HepG2 (cell line): ENCODE data around the gene DPT. TPM values are rescaled to one million over a fixed set of nuclear protein-coding genes. Genes with fewer than 3 reads are reported as not detected.
A peak's percentile ranks its signal among the peaks of the same experiment; 100 is the strongest.

Source experiments
- ATAC-seq: fragments of 200-7000 bp; cut with Tn5 transposase; 3 replicates; pipeline ENCODE4 v1.9.1; 2020; ENCODE audit warnings: mild to moderate bottlenecking, moderate library complexity
- BruUV-seq: library from RNA; stranded (reverse); fragments of 400-500 nt; replicated peaks from 2 replicates; lab custom pipeline; 2021; lab: Mats Ljungman, UMichigan
- CTCF ChIA-PET: fragments of 300-600 bp; formaldehyde crosslinking; extraction: SDS; loops from one replicate; lab custom pipeline; 2021; ENCODE audit warnings: low total read pairs, inconsistent platforms, low intra/inter-chr PET ratio; lab: Yijun Ruan, JAX
- POLR2A ChIA-PET: fragments of 350-600 bp; sonication (Branson Sonifier 250); formaldehyde crosslinking; loops from one replicate; lab custom pipeline; 2020; ENCODE audit warnings: antibody characterized with exemption, inconsistent platforms; lab: Yijun Ruan, JAX
- DNase-seq: peaks from one replicate; pipeline ENCODE4 v3.0.0-alpha.2; 2015; ENCODE audit warnings: low spot score
- FAIRE-seq: peaks from 3 replicates; lab custom pipeline; 2011; peaks lifted over from hg19 to GRCh38; lab: Jason Lieb, UNC
- H2AFZ ChIP-seq: one replicate; pipeline ENCODE4 v1.6.1; 2011; ENCODE audit warnings: low read length, inconsistent platforms
- H3K27ac ChIP-seq: fragments of 300-600 bp; 3 replicates; pipeline ENCODE4 v1.8.0; 2011; ENCODE audit warnings: mixed run types, mild to moderate bottlenecking, mixed read lengths, low read length, inconsistent platforms; ENCODE audit not compliant: insufficient read depth; ENCODE audit errors: extremely low read length
- H3K27me3 ChIP-seq, 2 experiments: fragments of 200-600 bp in 1 of 2; 2 replicates in 1 of 2; 3 replicates in 1 of 2; pipeline versions ENCODE4 v1.6.0 to v1.8.0; 2011; ENCODE audit warnings: low read length in 2 of 2, mild to moderate bottlenecking in 2 of 2, moderate library complexity in 2 of 2, inconsistent platforms in 1 of 2; ENCODE audit not compliant: insufficient read depth in 2 of 2, control insufficient read depth in 1 of 2
- H3K36me3 ChIP-seq, 2 experiments: fragments of 200-600 bp in 1 of 2; replicated peaks in 1 of 2; 2 replicates in 1 of 2; 3 replicates in 1 of 2; pipeline versions ENCODE4 v1.5.1 to v1.8.0; 2011; ENCODE audit warnings: low read length in 2 of 2, inconsistent platforms in 1 of 2; ENCODE audit not compliant: insufficient read depth in 2 of 2, control insufficient read depth in 1 of 2
- H3K4me1 ChIP-seq: 2 replicates; pipeline ENCODE4 v1.5.1; 2012; ENCODE audit warnings: low read length, inconsistent platforms; ENCODE audit not compliant: insufficient read depth
- H3K4me2 ChIP-seq: 2 replicates; pipeline ENCODE4 v1.6.0; 2011; ENCODE audit warnings: low read depth, low read length, inconsistent platforms
- H3K4me3 ChIP-seq, 3 experiments: fragments of 200-600 bp in 1 of 3; sonication (generic), shearing (Covaris generic) in 1 of 3; replicated peaks in 1 of 3; 2 replicates each; pipeline ENCODE4 v1.5.1; 2011 to 2016; ENCODE audit warnings: low read length in 3 of 3, inconsistent platforms in 2 of 3, low read depth in 2 of 3, mild to moderate bottlenecking in 2 of 3, control low read depth in 1 of 3, mixed read lengths in 1 of 3; ENCODE audit not compliant: insufficient read depth in 1 of 3
- H3K79me2 ChIP-seq: one replicate; pipeline ENCODE4 v1.6.1; 2011; ENCODE audit warnings: low read length, inconsistent platforms; ENCODE audit not compliant: insufficient read depth
- H3K9ac ChIP-seq: 2 replicates; pipeline ENCODE4 v1.6.0; 2011; ENCODE audit warnings: mild to moderate bottlenecking, low read depth, low read length, inconsistent platforms; ENCODE audit not compliant: insufficient read depth
- H3K9me3 ChIP-seq: 2 replicates; pipeline ENCODE4 v1.5.1; 2012; ENCODE audit warnings: mild to moderate bottlenecking, low read length
- H4K20me1 ChIP-seq: 2 replicates; pipeline ENCODE4 v1.6.0; 2011; ENCODE audit warnings: inconsistent platforms, mild to moderate bottlenecking, low read length, moderate library complexity; ENCODE audit not compliant: insufficient read depth
- CEBPG ChIP-seq: IDR thresholded peaks from 2 replicates; pipeline ENCODE4 v1.6.1; 2016
- DPF2 ChIP-seq: sonication (generic); formaldehyde crosslinking; IDR thresholded peaks from 2 replicates; pipeline ENCODE4 v1.4.0; 2020; ENCODE audit warnings: mild to moderate bottlenecking, low read depth, missing genetic modification reagents, borderline replicate concordance
- HMGXB3 ChIP-seq: sonication (generic); formaldehyde crosslinking; IDR thresholded peaks from 2 replicates; pipeline ENCODE4 v1.4.0; 2020; ENCODE audit warnings: missing genetic modification reagents, borderline replicate concordance
- MAFK ChIP-seq, 2 experiments: IDR thresholded peaks in 1 of 2; conservative IDR thresholded peaks in 1 of 2; 2 replicates each; pipeline ENCODE4 v1.6.1; 2011; ENCODE audit warnings: improper control_type of control experiment in 2 of 2, low read length in 2 of 2
- RCOR2 ChIP-seq: IDR thresholded peaks from 2 replicates; pipeline ENCODE4 v1.6.1; 2016; ENCODE audit warnings: missing biosample characterization, missing genetic modification reagents
- ZNF263 ChIP-seq: sonication (generic); formaldehyde crosslinking; IDR thresholded peaks from 2 replicates; pipeline ENCODE4 v1.4.0; 2020; ENCODE audit warnings: missing genetic modification reagents
- ZNF512B ChIP-seq: sonication (generic); formaldehyde crosslinking; IDR thresholded peaks from 2 replicates; pipeline ENCODE4 v1.5.1; 2020; ENCODE audit warnings: missing genetic modification reagents, mild to moderate bottlenecking, borderline replicate concordance
- WGBS: methylation state at CpG from one replicate; pipeline ENCODE4 v1.1.6; 2017; ENCODE audit warnings: low lambda C conversion rate; 5-methylcytosine and 5-hydroxymethylcytosine counted together
- in situ Hi-C: cut with HindIII; loops from 2 replicates; pipeline ENCODE4 v1.10.0; 2017; ENCODE audit warnings: low pct_unique_long_range_greater_than_20kb; ENCODE audit not compliant: extremely low pct_ligation_motif_present
- intact Hi-C: fragments of 100-400 bp; cut with micrococcal nuclease; formaldehyde crosslinking; loops from one replicate; pipeline ENCODE4 v1.10.0; 2022; ENCODE audit not compliant: unreplicated experiment
- polyA plus RNA-seq, 8 experiments: library from polyadenylated mRNA; depleted of rRNA in 3 of 8; stranded (reverse) in 7 of 8; unstranded in 1 of 8; fragments of >200 nt; fragmentation: Illumina TruSeq in 4 of 8; extraction: Trizol in 4 of 8; gene quantifications; 2 replicates each; pipeline versions ENCODE4 v1.2.1 to v1.2.3, GENCODE V29; 2011 to 2016; ENCODE audit warnings: low read depth in 4 of 8, missing spikeins in 1 of 8, mixed read lengths in 1 of 8; ENCODE audit not compliant: insufficient read depth in 1 of 8
- total RNA-seq, 5 experiments: library from RNA; depleted of rRNA; stranded (reverse); fragments of >200 nt; fragmentation: Illumina TruSeq; extraction: Trizol; gene quantifications; 2 replicates each; pipeline ENCODE4 v1.2.3, GENCODE V29; 2016; ENCODE audit warnings: low read depth in 1 of 5
- TF ChIP-seq, protein P1 (sequence below): sonication (generic); formaldehyde crosslinking; IDR thresholded peaks from 2 replicates; pipeline ENCODE4 v1.5.0; 2020; ENCODE audit warnings: mild to moderate bottlenecking, missing genetic modification reagents, borderline replicate concordance
- TF ChIP-seq, protein P2 (sequence below): sonication (generic); formaldehyde crosslinking; IDR thresholded peaks from 2 replicates; pipeline ENCODE4 v1.5.0; 2020; ENCODE audit warnings: missing genetic modification reagents

Gene DPT
- total and polyA plus RNA-seq, 2 of the 13 experiments (the other 11 are each of a cell fraction or from before 2014, with no cell fraction given): 0.04 TPM; not detected in 1

GRCh38 chr1:168688644-168689326 is 40.2 kb downstream of the DPT start:
- Histone ChIP-seq H2AFZ (no peak overlapping the region), H3K79me2 (no peaks in the 10 kb centered on the region), H3K27me3 (no peaks in the 10 kb centered on the region), H3K36me3 (no peaks in the 10 kb centered on the region), H3K9me3 (no peaks in the 10 kb centered on the region), H3K27ac (peak overlapping the region; percentile 91), H4K20me1 (no peaks in the 10 kb centered on the region), H3K4me1 (peaks cover 92% of the 10 kb centered on the region), H3K9ac (peak overlapping the region; percentile 60), H3K4me3 (peak overlapping the region in 2 of 3 experiments; percentile 2 to 15; a peak in 1 of 6 replicates), H3K4me2 (peak overlapping the region; percentile 64)
- peak; percentile 48 for ATAC-seq
- peak; percentile 77 for DNase-seq
- POLR2A ChIA-PET: interaction anchor here (0.9 to 3.2 kb wide), 14 partner anchors 21 to 797 kb away, joined by 3 to 29 read pairs (median 4); partner anchors contain the start of genes ATP1B1, BLZF1, NME7 and SLC19A2
- CTCF ChIA-PET: no interaction called here
- FAIRE-seq: peak; percentile 42
- in situ Hi-C loops (no loop called here), intact Hi-C loops (loop anchor here (2.0 to 5.0 kb wide), 2 partner anchors 146 to 419 kb away; partner anchors contain the start of gene ATP1B1)
- BruUV-seq: no TSS peak
- 10% methylated on average over 5 of the region's 5 CpGs for whole genome bisulfite sequencing
- no peak for TF ChIP-seq HMGXB3
- TF ChIP-seq, protein P1, sequence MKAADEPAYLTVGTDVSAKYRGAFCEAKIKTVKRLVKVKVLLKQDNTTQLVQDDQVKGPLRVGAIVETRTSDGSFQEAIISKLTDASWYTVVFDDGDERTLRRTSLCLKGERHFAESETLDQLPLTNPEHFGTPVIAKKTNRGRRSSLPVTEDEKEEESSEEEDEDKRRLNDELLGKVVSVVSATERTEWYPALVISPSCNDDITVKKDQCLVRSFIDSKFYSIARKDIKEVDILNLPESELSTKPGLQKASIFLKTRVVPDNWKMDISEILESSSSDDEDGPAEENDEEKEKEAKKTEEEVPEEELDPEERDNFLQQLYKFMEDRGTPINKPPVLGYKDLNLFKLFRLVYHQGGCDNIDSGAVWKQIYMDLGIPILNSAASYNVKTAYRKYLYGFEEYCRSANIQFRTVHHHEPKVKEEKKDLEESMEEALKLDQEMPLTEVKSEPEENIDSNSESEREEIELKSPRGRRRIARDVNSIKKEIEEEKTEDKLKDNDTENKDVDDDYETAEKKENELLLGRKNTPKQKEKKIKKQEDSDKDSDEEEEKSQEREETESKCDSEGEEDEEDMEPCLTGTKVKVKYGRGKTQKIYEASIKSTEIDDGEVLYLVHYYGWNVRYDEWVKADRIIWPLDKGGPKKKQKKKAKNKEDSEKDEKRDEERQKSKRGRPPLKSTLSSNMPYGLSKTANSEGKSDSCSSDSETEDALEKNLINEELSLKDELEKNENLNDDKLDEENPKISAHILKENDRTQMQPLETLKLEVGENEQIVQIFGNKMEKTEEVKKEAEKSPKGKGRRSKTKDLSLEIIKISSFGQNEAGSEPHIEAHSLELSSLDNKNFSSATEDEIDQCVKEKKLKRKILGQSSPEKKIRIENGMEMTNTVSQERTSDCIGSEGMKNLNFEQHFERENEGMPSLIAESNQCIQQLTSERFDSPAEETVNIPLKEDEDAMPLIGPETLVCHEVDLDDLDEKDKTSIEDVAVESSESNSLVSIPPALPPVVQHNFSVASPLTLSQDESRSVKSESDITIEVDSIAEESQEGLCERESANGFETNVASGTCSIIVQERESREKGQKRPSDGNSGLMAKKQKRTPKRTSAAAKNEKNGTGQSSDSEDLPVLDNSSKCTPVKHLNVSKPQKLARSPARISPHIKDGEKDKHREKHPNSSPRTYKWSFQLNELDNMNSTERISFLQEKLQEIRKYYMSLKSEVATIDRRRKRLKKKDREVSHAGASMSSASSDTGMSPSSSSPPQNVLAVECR (CRISPR knock-in tag): no peak
- no peak for TF ChIP-seq DPF2 (CRISPR knock-in tag)
- no peak for TF ChIP-seq MAFK (conservative IDR thresholded peaks at IDR 0.05 in 1 of 2, IDR thresholded peaks at IDR 0.05 in 1 of 2; ENCODE audit: low read length in 2 of 2)
- no peak for TF ChIP-seq ZNF512B (CRISPR knock-in tag)
- TF ChIP-seq ZNF263 (CRISPR knock-in tag): no peak
- TF ChIP-seq, protein P2, sequence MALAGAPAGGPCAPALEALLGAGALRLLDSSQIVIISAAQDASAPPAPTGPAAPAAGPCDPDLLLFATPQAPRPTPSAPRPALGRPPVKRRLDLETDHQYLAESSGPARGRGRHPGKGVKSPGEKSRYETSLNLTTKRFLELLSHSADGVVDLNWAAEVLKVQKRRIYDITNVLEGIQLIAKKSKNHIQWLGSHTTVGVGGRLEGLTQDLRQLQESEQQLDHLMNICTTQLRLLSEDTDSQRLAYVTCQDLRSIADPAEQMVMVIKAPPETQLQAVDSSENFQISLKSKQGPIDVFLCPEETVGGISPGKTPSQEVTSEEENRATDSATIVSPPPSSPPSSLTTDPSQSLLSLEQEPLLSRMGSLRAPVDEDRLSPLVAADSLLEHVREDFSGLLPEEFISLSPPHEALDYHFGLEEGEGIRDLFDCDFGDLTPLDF (CRISPR knock-in tag): no peak
- TF ChIP-seq RCOR2 (CRISPR knock-in tag): no peak
- 0 out of 2 replicates have a peak, but pooled peaks have one; percentile 26 for TF ChIP-seq CEBPG (CRISPR knock-in tag)
